ENCODE results near the gene GPX6. TPM values are rescaled to one million over a fixed set of nuclear protein-coding genes. Genes with fewer than 3 reads are reported as not detected.

GPX6 gene
- total and polyA plus RNA-seq, 4 donors: not detected

DNA sequence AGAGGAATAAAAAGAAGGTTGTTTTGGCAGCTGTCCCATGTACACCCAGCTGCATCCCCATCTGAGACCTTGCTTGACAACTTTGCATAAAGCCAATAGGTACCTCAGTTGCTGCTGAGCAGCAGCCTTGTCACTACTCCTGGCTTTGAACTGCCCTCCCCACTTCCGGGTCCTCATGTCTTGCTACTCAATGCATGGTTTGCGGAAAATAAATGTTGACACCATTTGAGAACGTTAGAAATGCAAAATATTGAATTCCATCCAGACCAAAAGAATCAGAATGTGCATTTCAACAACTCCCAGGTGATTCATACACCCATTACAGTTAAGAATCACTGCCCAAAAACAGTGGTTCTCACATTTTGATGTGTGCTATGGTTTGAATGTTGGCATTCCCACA, 43.0 kb upstream of the GPX6 start:
- no peaks in the 10 kb centered on the region for H3K36me3 ChIP-seq (ENCODE audit: control insufficient read depth in 4 of 4, insufficient read depth in 3 of 4, low read depth in 1 of 4, low read length in 3 of 4)
- H3K4me3 ChIP-seq (ENCODE audit: low read depth in 1 of 3, low read length in 3 of 3): no peak overlapping the region
- 78% methylated on average over 3 of the region's 3 CpGs for WGBS
- no peaks in the 10 kb centered on the region for H3K27me3 ChIP-seq (ENCODE audit: control insufficient read depth in 4 of 4, insufficient read depth in 4 of 4, low read length in 3 of 4)
- H3K27ac ChIP-seq (ENCODE audit: low read depth in 1 of 2, low read length in 2 of 2): no peak overlapping the region
- H3K4me1 ChIP-seq (ENCODE audit: control insufficient read depth in 4 of 4, insufficient read depth in 4 of 4, low read length in 3 of 4): peaks cover under 1 to 16% (median 8%) of the 10 kb centered on the region in 4 donors
- H3K9me3 ChIP-seq (ENCODE audit: control insufficient read depth in 4 of 4, low read length in 3 of 4): no peaks in the 10 kb centered on the region
- DNase-seq (ENCODE audit: low spot score): no peak
- TF ChIP-seq, protein P1, sequence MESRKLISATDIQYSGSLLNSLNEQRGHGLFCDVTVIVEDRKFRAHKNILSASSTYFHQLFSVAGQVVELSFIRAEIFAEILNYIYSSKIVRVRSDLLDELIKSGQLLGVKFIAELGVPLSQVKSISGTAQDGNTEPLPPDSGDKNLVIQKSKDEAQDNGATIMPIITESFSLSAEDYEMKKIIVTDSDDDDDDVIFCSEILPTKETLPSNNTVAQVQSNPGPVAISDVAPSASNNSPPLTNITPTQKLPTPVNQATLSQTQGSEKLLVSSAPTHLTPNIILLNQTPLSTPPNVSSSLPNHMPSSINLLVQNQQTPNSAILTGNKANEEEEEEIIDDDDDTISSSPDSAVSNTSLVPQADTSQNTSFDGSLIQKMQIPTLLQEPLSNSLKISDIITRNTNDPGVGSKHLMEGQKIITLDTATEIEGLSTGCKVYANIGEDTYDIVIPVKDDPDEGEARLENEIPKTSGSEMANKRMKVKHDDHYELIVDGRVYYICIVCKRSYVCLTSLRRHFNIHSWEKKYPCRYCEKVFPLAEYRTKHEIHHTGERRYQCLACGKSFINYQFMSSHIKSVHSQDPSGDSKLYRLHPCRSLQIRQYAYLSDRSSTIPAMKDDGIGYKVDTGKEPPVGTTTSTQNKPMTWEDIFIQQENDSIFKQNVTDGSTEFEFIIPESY (IDR thresholded peaks at IDR 0.05): no peak
- TF ChIP-seq, protein P2, sequence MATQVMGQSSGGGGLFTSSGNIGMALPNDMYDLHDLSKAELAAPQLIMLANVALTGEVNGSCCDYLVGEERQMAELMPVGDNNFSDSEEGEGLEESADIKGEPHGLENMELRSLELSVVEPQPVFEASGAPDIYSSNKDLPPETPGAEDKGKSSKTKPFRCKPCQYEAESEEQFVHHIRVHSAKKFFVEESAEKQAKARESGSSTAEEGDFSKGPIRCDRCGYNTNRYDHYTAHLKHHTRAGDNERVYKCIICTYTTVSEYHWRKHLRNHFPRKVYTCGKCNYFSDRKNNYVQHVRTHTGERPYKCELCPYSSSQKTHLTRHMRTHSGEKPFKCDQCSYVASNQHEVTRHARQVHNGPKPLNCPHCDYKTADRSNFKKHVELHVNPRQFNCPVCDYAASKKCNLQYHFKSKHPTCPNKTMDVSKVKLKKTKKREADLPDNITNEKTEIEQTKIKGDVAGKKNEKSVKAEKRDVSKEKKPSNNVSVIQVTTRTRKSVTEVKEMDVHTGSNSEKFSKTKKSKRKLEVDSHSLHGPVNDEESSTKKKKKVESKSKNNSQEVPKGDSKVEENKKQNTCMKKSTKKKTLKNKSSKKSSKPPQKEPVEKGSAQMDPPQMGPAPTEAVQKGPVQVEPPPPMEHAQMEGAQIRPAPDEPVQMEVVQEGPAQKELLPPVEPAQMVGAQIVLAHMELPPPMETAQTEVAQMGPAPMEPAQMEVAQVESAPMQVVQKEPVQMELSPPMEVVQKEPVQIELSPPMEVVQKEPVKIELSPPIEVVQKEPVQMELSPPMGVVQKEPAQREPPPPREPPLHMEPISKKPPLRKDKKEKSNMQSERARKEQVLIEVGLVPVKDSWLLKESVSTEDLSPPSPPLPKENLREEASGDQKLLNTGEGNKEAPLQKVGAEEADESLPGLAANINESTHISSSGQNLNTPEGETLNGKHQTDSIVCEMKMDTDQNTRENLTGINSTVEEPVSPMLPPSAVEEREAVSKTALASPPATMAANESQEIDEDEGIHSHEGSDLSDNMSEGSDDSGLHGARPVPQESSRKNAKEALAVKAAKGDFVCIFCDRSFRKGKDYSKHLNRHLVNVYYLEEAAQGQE (IDR thresholded peaks at IDR 0.05): no peak
- H3K9ac ChIP-seq (ENCODE audit: low read depth in 1 of 2, low read length in 2 of 2): no peak overlapping the region

DNA sequence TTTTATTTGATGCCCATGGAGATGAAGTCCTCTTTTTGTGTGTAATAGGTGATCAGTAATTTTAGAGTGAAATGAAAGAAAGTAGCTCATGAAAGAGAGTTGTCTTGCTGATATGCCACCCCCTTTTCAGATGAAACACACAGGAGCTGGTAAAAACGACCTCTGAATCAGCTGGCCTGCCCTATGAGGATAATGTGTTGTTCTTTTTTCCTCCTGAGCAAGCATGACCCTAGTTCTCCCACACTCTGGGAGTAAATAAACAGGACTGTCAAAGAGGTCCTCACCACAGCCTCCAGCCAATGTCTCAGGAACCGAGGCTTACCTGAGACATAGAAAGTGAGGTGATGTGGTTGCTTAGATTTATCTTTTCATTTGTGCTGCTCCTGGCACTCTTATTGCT, 39.5 kb upstream of the GPX6 start:
- TF ChIP-seq, protein P2 (IDR thresholded peaks at IDR 0.05): no peak
- TF ChIP-seq, protein P3, sequence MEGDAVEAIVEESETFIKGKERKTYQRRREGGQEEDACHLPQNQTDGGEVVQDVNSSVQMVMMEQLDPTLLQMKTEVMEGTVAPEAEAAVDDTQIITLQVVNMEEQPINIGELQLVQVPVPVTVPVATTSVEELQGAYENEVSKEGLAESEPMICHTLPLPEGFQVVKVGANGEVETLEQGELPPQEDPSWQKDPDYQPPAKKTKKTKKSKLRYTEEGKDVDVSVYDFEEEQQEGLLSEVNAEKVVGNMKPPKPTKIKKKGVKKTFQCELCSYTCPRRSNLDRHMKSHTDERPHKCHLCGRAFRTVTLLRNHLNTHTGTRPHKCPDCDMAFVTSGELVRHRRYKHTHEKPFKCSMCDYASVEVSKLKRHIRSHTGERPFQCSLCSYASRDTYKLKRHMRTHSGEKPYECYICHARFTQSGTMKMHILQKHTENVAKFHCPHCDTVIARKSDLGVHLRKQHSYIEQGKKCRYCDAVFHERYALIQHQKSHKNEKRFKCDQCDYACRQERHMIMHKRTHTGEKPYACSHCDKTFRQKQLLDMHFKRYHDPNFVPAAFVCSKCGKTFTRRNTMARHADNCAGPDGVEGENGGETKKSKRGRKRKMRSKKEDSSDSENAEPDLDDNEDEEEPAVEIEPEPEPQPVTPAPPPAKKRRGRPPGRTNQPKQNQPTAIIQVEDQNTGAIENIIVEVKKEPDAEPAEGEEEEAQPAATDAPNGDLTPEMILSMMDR (IDR thresholded peaks at IDR 0.05; ENCODE audit: low read depth, low read length, missing input control): no peak
- TF ChIP-seq FOXA2 (IDR thresholded peaks at IDR 0.05): peak; percentile 37
- TF ChIP-seq, protein P4, sequence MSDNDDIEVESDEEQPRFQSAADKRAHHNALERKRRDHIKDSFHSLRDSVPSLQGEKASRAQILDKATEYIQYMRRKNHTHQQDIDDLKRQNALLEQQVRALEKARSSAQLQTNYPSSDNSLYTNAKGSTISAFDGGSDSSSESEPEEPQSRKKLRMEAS (IDR thresholded peaks at IDR 0.05): peak; percentile 28
- TF ChIP-seq RXRA (IDR thresholded peaks at IDR 0.05): peak in 1 of 2 donors; percentile 34
- peak in 1 of 2 donors; percentile 19 for TF ChIP-seq HNF4A (conservative IDR thresholded peaks at IDR 0.05)
- peak overlapping the region in 1 of 2 donors; percentile 82 for H3K27ac ChIP-seq (ENCODE audit: low read depth in 1 of 2, low read length in 2 of 2)
- no peaks in the 10 kb centered on the region for H3K9me3 ChIP-seq (ENCODE audit: control insufficient read depth in 4 of 4, low read length in 3 of 4)
- H3K36me3 ChIP-seq (ENCODE audit: control insufficient read depth in 4 of 4, insufficient read depth in 3 of 4, low read depth in 1 of 4, low read length in 3 of 4): no peaks in the 10 kb centered on the region
- no peak overlapping the region for H3K4me3 ChIP-seq (ENCODE audit: low read depth in 1 of 3, low read length in 3 of 3)
- 42% methylated on average over 2 of the region's 2 CpGs for WGBS
- no peak for DNase-seq (ENCODE audit: low spot score)
- peak overlapping the region in 1 of 2 donors; percentile 80 for H3K9ac ChIP-seq (ENCODE audit: low read depth in 1 of 2, low read length in 2 of 2)
- H3K27me3 ChIP-seq (ENCODE audit: control insufficient read depth in 4 of 4, insufficient read depth in 4 of 4, low read length in 3 of 4): no peaks in the 10 kb centered on the region
- peaks cover 0 to 25% (median 11%) of the 10 kb centered on the region in 4 donors for H3K4me1 ChIP-seq (ENCODE audit: control insufficient read depth in 4 of 4, insufficient read depth in 4 of 4, low read length in 3 of 4)
